ENCODE results near the gene RYR2. TPM values are rescaled to one million over a fixed set of nuclear protein-coding genes. Genes with fewer than 3 reads are reported as not detected.

RYR2 gene
- total RNA-seq, 1 donor from 2014 or later: 5.4 TPM

DNA sequence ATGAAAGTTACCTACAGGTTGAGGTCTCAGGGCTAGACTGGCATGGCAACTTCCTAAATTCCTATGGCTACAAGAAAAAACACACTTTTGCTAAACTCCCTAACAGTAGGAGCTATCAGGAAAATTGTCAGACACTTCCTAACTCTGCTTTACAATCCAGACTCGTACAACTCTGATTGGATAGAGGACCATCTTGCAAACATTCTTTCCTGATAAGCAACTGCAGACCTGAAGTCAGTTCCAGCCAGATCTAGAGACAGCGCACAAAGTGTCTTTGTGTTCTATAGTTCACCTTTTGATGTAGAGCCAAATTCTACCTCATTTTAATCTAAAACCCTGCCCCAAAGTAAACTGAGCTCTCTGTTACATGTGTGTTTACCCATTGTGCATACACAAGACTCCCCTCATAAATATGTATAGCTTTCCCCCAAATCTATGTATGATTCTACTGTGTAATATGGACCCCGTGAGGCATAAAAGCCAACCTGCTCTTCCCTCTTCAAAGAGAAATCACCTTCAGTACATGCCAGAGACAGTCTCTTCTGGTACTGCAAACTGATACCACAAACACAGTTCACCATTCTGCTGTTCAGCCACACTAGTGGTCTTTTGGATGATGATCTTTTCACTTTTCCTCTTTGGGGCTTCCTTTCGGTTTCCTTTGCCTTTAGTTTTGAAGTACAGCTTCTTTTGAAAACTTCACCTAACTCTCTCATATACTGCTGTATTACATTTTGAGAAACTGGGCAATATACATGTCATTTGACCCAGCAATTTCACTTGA lies 827.0 kb downstream of the RYR2 start:
- Mint-ChIP-seq H3K4me1 (ENCODE audit: unreplicated experiment) (peaks cover 9% of the 10 kb centered on the region), H3K36me3 (ENCODE audit: low read depth, unreplicated experiment) (no peaks in the 10 kb centered on the region), H3K27me3 (ENCODE audit: unreplicated experiment) (no peaks in the 10 kb centered on the region), H3K9me3 (ENCODE audit: unreplicated experiment) (no peaks in the 10 kb centered on the region), H3K4me3 (ENCODE audit: unreplicated experiment) (no peak overlapping the region), H3K27ac (ENCODE audit: unreplicated experiment) (no peak overlapping the region)
- TF ChIP-seq, protein P1, sequence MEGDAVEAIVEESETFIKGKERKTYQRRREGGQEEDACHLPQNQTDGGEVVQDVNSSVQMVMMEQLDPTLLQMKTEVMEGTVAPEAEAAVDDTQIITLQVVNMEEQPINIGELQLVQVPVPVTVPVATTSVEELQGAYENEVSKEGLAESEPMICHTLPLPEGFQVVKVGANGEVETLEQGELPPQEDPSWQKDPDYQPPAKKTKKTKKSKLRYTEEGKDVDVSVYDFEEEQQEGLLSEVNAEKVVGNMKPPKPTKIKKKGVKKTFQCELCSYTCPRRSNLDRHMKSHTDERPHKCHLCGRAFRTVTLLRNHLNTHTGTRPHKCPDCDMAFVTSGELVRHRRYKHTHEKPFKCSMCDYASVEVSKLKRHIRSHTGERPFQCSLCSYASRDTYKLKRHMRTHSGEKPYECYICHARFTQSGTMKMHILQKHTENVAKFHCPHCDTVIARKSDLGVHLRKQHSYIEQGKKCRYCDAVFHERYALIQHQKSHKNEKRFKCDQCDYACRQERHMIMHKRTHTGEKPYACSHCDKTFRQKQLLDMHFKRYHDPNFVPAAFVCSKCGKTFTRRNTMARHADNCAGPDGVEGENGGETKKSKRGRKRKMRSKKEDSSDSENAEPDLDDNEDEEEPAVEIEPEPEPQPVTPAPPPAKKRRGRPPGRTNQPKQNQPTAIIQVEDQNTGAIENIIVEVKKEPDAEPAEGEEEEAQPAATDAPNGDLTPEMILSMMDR (IDR thresholded peaks at IDR 0.05; ENCODE audit: unreplicated experiment): no peak
- DNase-seq (ENCODE audit: low spot score): no peak

DNA sequence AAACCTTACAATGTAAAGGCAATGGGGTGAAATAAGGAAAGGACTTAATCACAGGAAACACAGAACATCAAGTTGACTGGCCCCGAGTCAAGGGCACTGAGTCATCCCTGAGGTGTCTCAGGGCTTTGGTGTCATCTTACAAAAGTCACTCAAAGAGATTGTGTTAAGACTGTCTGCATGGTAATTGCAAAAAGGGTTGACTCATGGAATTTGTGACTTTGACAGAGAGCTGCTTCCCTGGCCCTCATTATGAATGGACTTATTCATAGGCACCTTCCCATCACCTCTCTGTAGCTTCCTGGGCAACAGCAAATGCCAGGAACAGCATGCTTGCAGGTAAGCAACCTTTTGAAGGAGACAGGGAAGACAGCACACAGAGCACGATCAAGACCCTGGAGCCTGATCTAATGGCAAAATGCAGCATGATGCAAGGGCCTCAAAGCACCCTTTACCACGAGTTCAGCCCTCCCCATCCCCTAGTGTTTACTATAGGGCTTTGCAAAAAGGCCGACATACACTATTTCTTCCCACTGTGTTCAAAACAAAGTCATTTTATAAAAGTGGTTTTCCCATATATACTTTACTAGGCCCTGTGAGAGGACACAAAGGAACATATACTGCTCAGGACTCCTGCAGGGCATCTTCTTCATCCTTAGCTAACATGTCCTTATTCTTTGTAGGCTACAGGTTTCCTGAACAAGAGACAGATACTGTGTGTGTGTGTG lies 831.7 kb downstream of the RYR2 start:
- Mint-ChIP-seq H3K4me3 (ENCODE audit: unreplicated experiment) (no peak overlapping the region), H3K36me3 (ENCODE audit: low read depth, unreplicated experiment) (no peaks in the 10 kb centered on the region), H3K27ac (ENCODE audit: unreplicated experiment) (no peak overlapping the region), H3K9me3 (ENCODE audit: unreplicated experiment) (no peaks in the 10 kb centered on the region), H3K27me3 (ENCODE audit: unreplicated experiment) (no peaks in the 10 kb centered on the region), H3K4me1 (ENCODE audit: unreplicated experiment) (no peaks in the 10 kb centered on the region)
- TF ChIP-seq, protein P1 (IDR thresholded peaks at IDR 0.05; ENCODE audit: unreplicated experiment): no peak
- no peak for DNase-seq (ENCODE audit: low spot score)

DNA sequence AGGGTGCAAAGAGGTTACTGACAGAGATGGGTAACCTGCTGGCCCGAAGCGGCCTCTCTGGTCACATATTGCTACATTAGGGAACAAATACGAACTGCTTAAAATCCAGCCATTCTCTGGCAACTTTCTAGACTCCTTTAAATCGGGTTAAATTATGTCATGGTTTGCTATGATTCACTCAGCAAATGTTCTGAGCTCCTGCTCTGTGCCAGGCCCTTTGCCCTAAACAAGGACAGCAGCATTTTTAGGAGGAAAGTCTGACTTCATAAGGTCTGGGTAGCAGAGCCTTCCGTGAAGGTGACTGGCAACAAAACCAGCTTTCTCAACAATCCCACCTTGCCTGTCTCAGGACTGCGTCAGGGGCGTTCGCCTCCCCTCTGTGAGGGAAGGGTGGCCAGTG lies 833.3 kb downstream of the RYR2 start:
- no peak overlapping the region for H3K27ac Mint-ChIP-seq (ENCODE audit: unreplicated experiment)
- H3K4me1 Mint-ChIP-seq (ENCODE audit: unreplicated experiment): no peaks in the 10 kb centered on the region
- H3K36me3 Mint-ChIP-seq (ENCODE audit: low read depth, unreplicated experiment): no peaks in the 10 kb centered on the region
- no peaks in the 10 kb centered on the region for H3K27me3 Mint-ChIP-seq (ENCODE audit: unreplicated experiment)
- TF ChIP-seq, protein P1 (IDR thresholded peaks at IDR 0.05; ENCODE audit: unreplicated experiment): no peak
- H3K9me3 Mint-ChIP-seq (ENCODE audit: unreplicated experiment): no peaks in the 10 kb centered on the region
- H3K4me3 Mint-ChIP-seq (ENCODE audit: unreplicated experiment): no peak overlapping the region
- DNase-seq (ENCODE audit: low spot score): no peak

DNA sequence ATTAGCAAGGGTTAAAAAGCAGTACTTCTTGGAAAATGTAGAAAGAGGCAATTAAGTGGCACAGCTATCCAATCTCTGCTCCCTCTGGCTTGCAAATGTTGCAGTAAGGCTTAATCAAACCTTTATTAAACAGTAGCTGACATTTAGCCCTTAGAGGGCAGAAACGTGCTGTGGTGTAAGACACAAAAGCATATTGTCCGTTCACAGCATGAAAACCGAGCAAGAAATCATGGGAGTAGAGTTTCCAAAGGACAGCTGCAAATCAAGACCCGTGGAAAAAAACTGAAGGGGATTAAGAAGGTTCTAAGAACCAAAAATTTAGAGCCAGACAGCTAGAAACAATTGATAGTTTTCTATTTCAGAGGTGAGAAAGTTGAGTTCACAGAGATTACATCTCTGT lies 835.6 kb downstream of the RYR2 start:
- TF ChIP-seq, protein P1 (IDR thresholded peaks at IDR 0.05; ENCODE audit: unreplicated experiment): no peak
- Mint-ChIP-seq H3K27me3 (ENCODE audit: unreplicated experiment) (no peaks in the 10 kb centered on the region), H3K36me3 (ENCODE audit: low read depth, unreplicated experiment) (no peaks in the 10 kb centered on the region), H3K9me3 (ENCODE audit: unreplicated experiment) (no peaks in the 10 kb centered on the region), H3K4me3 (ENCODE audit: unreplicated experiment) (no peak overlapping the region), H3K4me1 (ENCODE audit: unreplicated experiment) (no peaks in the 10 kb centered on the region), H3K27ac (ENCODE audit: unreplicated experiment) (no peak overlapping the region)
- DNase-seq (ENCODE audit: low spot score): no peak

DNA sequence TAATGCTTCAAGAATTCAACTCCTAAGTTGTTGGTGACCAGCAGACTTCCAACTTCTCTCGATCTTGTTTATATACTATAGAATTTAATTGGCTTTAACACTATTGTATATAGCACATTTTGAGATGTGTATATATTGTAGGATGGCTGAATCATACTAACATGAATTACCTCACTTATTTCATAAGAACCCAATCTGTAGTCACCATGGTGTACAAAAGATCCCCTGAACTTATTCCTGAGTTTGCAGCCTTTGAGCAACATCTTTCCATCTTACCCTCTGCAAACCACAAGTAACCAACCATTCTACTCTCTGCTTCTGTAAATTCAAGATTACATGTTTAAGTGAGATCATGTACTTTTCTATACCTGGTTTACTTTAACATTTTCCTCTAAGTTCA lies 836.4 kb downstream of the RYR2 start:
- TF ChIP-seq, protein P1 (IDR thresholded peaks at IDR 0.05; ENCODE audit: unreplicated experiment): no peak
- no peaks in the 10 kb centered on the region for H3K9me3 Mint-ChIP-seq (ENCODE audit: unreplicated experiment)
- no peaks in the 10 kb centered on the region for H3K36me3 Mint-ChIP-seq (ENCODE audit: low read depth, unreplicated experiment)
- H3K4me1 Mint-ChIP-seq (ENCODE audit: unreplicated experiment): no peaks in the 10 kb centered on the region
- no peak overlapping the region for H3K4me3 Mint-ChIP-seq (ENCODE audit: unreplicated experiment)
- no peaks in the 10 kb centered on the region for H3K27me3 Mint-ChIP-seq (ENCODE audit: unreplicated experiment)
- no peak overlapping the region for H3K27ac Mint-ChIP-seq (ENCODE audit: unreplicated experiment)
- DNase-seq (ENCODE audit: low spot score): no peak

Data from endothelial cell (in vitro differentiated cells).